Brain microvascular endothelial cell (primary cell): ENCODE measurements around the gene GPR135.

ENCODE experiments used
- DNase-seq: peaks from one replicate; pipeline ENCODE4 v3.0.0-alpha.2; 2020
- H3K27ac ChIP-seq: fragments of 250-450 bp; sonication (Bioruptor Pico); 2 replicates; pipeline ENCODE4 v1.5.1; 2020; ENCODE audit warnings: mild to moderate bottlenecking, moderate library complexity
- H3K27me3 ChIP-seq: fragments of 250-450 bp; sonication (Bioruptor Pico); replicated peaks from 2 replicates; pipeline ENCODE4 v1.5.1; 2020; ENCODE audit warnings: mild to moderate bottlenecking
- H3K36me3 ChIP-seq: fragments of 250-450 bp; sonication (Bioruptor Pico); replicated peaks from 2 replicates; pipeline ENCODE4 v1.5.1; 2020; ENCODE audit warnings: mild to moderate bottlenecking
- H3K4me3 ChIP-seq: 2 replicates; pipeline ENCODE4 v1.5.1; 2011; ENCODE audit warnings: low read depth, mild to moderate bottlenecking, control low read depth, low read length, moderate library complexity
- in situ Hi-C: cut with HindIII; loops from 2 replicates; pipeline ENCODE4 v1.10.0; 2017; ENCODE audit warnings: low sequenced_read_pairs, low pct_ligation_motif_present
- TF ChIP-seq, protein P1 (sequence below): IDR thresholded peaks from 2 replicates; pipeline ENCODE4 v1.5.1; 2011; ENCODE audit warnings: low read depth, mild to moderate bottlenecking, moderate library complexity, low read length, control low read depth, inconsistent platforms; ENCODE audit errors: missing control alignments

GPR135 gene

DNA sequence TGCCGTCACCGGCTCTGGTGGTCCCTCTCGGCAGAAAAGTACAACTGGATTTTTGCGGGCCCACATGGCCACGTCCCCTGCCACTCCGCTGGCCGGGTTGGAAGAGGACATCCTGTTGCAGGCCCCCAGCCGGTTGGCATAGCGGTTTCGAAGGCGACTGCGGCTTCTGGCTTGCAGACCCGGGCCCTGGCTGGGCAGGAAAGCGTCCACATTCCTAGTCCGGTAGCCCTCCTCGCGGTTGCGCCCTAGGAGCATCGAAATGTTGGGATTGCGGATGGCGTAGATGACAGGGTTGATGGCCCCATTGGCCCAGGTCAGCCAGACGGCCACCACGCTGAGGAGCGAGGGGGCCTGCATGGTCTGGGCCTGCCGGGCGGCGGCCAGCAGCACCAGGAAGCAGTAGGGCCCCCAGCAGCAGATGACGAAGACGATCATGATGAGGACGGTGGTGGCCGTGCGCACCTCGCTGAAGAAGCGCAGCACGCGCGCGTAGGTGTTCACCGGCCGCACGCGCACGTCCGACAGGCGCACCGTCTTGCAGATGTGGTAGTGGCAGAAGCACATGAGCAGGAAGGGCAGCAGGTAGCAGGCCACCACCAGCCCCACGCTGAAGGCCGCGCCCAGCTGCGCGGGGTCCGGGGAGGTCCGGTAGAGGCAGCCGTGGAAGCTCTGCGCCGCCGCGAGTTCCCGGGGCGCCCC is 1.2 kb downstream of the GPR135 start:
- in situ Hi-C loops: no loop called here
- H3K27ac ChIP-seq: no peak overlapping the region

DNA sequence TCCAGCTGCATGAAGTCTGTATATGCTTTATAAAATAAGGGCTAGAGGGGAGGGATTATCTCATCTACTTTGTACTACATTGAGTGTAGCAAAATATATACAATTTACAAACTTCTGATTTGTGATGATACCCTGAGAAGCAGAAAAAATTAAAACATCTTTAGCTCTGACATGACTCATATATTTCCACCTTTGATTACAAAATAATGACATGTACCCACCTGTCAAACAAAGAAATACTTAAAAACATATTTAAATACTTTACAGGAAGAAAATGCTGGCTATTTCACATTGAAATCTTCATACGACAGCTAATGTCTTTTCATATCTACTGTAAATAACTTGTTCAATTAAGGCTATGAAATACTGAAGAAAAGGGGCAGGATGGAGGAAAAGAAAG is 3.3 kb downstream of the GPR135 start:
- no peak overlapping the region for H3K27ac ChIP-seq
- H3K27me3 ChIP-seq: no peaks in the 10 kb centered on the region
- DNase-seq: no peak
- peaks cover 5% of the 10 kb centered on the region for H3K36me3 ChIP-seq
- in situ Hi-C loops: no loop called here
- no peak overlapping the region for H3K4me3 ChIP-seq
- TF ChIP-seq, protein P1, sequence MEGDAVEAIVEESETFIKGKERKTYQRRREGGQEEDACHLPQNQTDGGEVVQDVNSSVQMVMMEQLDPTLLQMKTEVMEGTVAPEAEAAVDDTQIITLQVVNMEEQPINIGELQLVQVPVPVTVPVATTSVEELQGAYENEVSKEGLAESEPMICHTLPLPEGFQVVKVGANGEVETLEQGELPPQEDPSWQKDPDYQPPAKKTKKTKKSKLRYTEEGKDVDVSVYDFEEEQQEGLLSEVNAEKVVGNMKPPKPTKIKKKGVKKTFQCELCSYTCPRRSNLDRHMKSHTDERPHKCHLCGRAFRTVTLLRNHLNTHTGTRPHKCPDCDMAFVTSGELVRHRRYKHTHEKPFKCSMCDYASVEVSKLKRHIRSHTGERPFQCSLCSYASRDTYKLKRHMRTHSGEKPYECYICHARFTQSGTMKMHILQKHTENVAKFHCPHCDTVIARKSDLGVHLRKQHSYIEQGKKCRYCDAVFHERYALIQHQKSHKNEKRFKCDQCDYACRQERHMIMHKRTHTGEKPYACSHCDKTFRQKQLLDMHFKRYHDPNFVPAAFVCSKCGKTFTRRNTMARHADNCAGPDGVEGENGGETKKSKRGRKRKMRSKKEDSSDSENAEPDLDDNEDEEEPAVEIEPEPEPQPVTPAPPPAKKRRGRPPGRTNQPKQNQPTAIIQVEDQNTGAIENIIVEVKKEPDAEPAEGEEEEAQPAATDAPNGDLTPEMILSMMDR: no peak

More for the DNA sequence above, 1.2 kb downstream of the GPR135 start:
- Histone ChIP-seq H3K27me3 (no peaks in the 10 kb centered on the region), H3K36me3 (no peaks in the 10 kb centered on the region), H3K4me3 (peak overlapping the region; percentile 65)
- no peak for DNase-seq
- TF ChIP-seq, protein P1: no peak

DNA sequence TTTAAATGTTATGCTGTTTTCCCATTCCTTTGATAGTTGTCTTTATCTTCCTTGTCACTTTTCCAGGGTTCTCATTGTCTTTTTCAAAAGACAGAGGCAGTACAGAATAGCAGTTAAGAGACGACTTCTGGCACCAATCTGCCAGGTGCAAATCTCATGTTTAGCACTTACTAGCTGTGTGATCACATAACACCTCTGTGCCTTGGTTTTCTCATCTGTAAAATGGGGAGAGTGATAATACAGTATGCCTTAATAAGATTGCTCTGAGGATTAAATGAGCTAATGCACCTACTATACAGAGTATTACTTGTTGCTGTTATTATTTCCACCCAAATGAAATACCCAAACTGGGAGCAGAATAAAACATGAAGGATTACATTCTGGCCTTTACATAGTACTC is 4.8 kb downstream of the GPR135 start:
- H3K36me3 ChIP-seq: peaks cover 5% of the 10 kb centered on the region
- TF ChIP-seq, protein P1: no peak
- in situ Hi-C loops: no loop called here

DNA sequence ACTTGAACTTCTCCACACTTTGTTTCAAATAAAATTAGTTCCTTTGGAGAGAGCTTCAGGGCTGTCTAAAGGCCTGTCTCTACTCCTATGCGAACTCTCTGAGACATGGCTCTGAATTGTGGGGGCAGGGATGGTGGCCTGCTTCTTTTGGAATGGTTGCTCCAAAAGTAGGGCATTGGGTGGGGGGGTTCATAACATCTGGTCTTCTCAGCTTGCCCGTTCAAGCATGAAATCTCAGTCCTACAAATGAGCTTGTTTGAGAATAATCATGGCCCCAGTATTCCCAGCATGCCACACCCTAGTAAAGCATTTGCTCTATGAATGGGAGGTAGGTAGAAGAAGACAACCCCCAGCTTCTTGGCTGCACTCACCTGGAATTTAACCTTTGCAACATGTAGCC is 6.7 kb downstream of the GPR135 start:
- TF ChIP-seq, protein P1: no peak
- H3K27me3 ChIP-seq: no peaks in the 10 kb centered on the region
- in situ Hi-C loops: no loop called here

More for the DNA sequence above, 4.8 kb downstream of the GPR135 start:
- no peak overlapping the region for H3K27ac ChIP-seq
- no peaks in the 10 kb centered on the region for H3K27me3 ChIP-seq
- DNase-seq: no peak
- no peak overlapping the region for H3K4me3 ChIP-seq

DNA sequence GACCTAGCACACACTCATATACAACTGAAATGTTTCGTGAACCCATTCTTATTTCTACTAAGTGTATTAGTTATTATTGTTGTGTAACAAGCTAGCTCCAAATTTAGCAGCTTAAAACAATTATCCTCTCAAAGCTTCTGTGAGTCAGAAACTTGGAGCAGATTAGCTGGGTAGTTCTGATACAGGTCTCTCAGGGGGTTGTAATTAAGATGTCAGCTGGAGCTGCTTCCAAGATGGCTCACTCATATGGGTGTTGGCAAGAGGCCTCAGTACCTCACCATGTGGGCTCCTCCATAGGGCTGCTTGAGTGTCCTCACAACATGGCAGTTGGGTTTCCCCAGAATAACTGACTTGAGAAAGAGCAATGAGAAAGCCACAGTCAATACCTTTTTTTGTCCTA is 9.8 kb downstream of the GPR135 start:
- H3K36me3 ChIP-seq: peaks cover 5% of the 10 kb centered on the region
- in situ Hi-C loops: no loop called here
- H3K4me3 ChIP-seq: no peak overlapping the region
- H3K27me3 ChIP-seq: no peaks in the 10 kb centered on the region
- DNase-seq: no peak
- H3K27ac ChIP-seq: peak overlapping the region; percentile 92
- TF ChIP-seq, protein P1: no peak

More for the DNA sequence above, 6.7 kb downstream of the GPR135 start:
- DNase-seq: no peak
- H3K36me3 ChIP-seq: peaks cover 5% of the 10 kb centered on the region
- H3K4me3 ChIP-seq: no peak overlapping the region
- no peak overlapping the region for H3K27ac ChIP-seq

DNA sequence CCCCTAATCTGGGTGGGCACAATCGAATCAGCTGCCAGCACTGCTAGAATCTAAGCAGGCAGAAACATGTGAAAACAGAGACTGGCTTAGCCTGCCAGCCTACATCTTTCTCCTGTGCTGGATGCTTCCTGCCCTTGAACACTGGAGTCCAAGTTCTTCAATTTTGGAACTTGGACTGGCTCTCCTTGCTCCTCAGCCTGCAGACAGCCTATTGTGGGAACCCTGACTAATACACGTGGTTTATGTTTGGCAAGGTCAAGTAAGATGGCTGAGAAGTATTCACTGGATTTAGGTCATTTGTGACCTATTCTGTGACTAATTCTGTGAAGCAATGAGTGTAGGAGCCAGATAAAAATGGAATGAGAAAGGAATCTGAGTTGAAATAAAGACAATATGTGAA is 11.0 kb downstream of the GPR135 start:
- Histone ChIP-seq H3K4me3 (no peak overlapping the region), H3K27ac (peak overlapping the region; percentile 92), H3K36me3 (peaks cover 5% of the 10 kb centered on the region), H3K27me3 (no peaks in the 10 kb centered on the region)
- TF ChIP-seq, protein P1: no peak
- in situ Hi-C loops: no loop called here
- peak; percentile 91 for DNase-seq
